Right hindlimb (tissue), 1 donor: ENCODE results near the gene SLC6A5.
A peak's percentile ranks its signal among the peaks of the same experiment; 100 is the strongest.
"Not testable (repeated sequence)": the region's sequence is repeated elsewhere in the genome, so short reads cannot be mapped to it uniquely, and the experiment has no call there.

Source experiments
- DNase-seq: peaks from one replicate; pipeline ENCODE4 v3.0.0-alpha.2; 2018

Gene SLC6A5

GRCh38 chr11:20599221-20600019, at the start of gene SLC6A5:
TSS of gene SLC6A5 (plus strand) at chr11:20599608. CDS start at chr11:20599673, 65 bp downstream.
- DNase-seq: peak; percentile 70

- DNase-seq: no peak
Measured at GRCh38 chr11:20551096-20551495, 48.3 kb upstream of the SLC6A5 start.

GRCh38 chr11:20555783-20556182, 43.6 kb upstream of the SLC6A5 start:
- no peak for DNase-seq

DNA sequence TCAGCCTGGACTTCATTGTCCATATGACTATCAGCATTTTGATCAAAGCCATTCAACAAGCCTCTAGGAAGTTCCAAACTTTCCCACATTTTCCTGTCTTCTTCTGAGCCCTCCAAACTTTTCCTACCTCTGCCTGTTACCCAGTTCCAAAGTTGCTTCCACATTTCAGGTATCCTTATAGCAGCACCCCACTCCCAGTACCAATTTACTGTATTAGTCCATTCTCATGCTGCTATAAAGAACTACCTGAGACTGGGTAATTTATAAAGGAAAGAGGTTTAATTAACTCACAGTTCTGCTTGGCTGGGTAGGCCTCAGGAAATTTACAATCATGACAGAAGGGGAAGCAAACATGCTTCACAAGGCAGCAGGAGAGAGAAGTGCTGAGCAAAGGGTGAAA, 43.0 kb upstream of the SLC6A5 start:
- DNase-seq: not testable (repeated sequence)

DNA sequence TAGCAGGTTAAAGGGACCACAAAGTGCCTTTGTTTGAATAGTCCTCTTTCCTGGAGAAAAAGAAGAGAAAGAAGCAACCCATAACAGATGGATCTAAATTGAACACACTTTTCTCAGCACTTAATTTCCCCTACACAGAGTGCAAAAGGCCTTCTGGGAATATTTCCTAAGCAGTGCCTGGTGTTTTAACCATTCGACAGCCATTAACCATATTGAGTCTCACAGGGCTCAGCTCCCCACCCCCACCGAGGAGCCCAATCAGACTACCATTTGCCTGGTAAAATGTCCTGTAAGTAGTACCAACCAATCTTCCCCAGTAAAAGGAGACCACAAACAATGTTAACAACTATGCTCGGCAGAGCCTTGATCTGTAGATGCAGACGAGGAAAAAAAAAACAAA, 40.7 kb upstream of the SLC6A5 start:
- no peak for DNase-seq

DNA sequence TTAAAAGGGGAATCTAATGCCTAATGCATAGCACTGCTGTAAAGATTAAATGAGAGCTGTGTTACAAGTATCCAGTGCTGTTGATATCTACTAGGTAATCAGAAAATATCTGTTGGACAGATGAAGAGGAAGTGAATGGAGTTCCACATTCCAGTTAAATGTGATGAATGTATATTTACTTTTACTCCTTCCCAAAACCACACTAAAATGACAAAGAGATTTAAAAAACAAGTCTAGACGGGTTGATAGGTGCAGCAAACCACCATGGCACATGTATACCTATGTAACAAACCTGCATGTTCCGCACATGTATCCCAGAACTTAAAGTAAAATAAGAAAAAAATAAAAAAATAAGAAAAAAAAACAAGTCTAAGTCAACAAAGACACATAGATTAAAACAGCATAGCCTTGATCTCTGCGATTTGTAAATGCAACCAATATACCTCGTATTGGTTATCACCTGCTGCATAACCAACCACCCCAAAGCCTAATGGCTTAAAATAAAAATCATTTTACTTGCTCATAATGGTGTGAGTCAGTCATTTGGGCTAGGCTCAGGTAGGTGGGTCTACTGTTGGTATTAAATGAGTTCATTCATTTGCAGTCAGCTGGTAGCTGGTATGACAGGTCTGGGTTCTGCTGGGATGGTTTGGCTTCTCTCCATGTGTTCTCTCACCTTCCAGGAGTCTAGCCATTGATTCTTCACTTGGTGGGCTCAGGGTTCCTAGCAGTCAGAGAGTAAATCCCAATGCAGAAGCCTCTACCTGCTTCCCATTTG, 39.7 kb upstream of the SLC6A5 start:
- no peak for DNase-seq

- DNase-seq: no peak
Measured at GRCh38 chr11:20561915-20562314, 37.5 kb upstream of the SLC6A5 start.

DNA sequence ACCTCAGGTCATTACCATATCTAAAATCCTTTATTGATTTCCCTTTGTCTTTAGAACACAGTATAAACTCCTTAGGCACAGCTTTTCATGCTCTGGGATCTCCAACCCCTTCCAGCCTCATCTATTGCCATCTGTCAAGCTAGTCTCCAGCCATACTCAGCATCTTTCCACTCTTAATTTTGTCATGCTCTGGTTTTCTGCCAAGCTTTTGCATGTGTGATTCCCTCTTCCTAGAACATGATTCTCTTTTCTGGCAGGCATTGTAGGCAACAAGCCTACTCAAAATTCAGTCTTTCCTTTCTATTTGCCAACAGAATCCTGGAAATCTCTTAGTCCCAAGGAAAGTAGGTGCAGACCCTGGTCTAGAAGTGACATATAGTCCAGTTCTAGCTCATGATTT, 35.5 kb upstream of the SLC6A5 start:
- no peak for DNase-seq

- DNase-seq: no peak
Measured at GRCh38 chr11:20564846-20565635, 34.4 kb upstream of the SLC6A5 start.

DNA sequence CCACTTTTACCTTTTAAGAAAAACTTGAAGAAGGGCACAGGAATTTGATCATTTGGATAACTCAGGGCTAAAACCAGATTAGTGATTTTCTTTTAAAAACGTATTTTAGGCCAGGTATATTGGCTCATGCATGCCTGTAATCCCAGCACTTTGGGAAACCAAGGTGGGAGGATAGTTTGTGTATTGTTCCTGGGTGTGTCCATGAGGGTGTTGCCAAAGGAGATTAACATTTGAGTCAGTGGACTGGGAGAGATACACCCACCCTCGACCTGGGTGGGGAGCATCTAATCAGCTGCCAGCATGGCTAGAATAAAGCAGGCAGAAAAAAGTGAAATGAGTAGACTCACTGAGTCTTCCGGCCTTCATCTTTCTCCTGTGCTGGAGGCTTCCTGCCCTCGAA, 33.3 kb upstream of the SLC6A5 start:
- not testable (repeated sequence) for DNase-seq

DNA sequence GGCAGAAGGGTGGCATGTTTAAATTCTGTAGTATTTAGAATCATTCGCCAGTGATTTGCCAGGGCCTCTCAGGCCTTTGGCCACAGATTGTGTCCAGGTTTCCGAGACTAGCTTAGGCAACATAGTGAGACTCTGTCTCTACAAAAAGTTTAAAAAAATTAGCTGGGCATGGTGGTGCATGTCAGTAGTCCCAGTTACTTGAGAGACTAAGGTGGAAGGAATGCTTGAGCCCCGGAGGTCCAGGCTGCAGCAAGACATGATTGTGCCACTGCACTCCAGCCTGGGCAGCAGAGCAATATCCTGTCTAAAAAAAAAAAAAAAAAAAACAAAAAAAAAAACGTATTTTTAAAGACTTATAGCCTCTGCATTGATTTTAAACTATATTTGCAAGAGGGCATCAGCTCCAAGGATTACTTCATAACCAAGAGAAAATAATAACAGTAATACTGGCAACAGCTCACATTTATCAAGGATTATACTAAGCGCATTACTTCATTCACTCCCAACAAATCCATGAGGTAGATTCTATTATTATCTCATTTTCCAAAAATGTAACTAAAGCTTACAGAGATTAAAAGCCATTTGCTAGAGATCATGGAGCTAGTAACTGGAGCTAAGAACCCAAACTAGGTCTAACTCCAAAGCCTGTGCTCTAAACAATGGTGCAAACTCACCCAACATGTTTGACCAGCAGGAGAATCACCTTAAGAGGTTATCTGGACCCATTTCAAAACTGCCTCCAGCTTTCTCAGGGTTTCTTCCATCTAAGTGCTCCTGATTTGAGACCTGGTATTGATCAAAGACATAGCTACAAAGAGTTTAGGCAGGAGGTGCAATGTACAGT, 32.6 kb upstream of the SLC6A5 start:
- DNase-seq: no peak

- not testable (repeated sequence) for DNase-seq
Measured at GRCh38 chr11:20579725-20580124, 19.7 kb upstream of the SLC6A5 start.

GRCh38 chr11:20583201-20583600, 16.2 kb upstream of the SLC6A5 start:
- no peak for DNase-seq

DNA sequence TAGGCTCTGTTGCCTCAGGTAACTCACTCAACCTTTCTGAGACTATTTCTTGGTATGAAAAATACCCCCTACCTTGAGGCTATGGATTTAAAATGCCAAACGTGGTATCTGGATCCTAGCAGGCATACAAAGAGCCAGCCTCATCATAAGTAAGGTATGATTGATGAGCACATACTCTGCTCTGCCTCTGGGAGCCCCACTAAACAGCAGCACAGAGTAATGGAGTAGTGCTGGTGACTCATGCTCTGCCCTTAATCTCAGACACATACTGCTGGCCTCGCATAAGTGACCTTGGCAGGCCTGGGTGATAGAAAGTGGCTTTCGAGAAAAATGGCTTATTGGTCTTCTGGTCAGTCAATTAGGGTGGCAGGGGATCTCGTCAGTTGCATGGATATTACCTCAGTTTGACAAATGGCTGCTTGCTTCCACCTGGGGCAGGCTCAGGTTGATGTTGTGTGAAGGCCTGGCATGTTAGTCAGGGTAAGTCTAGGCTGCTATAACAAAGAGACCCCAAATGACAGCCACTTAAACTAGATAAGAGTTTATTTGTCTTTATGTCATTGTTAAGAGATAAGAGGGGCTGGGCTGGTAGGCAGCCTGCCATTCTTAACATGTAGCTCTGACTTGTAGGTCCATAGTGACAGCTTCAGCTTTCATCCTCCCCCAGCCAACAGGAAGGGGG, 15.2 kb upstream of the SLC6A5 start:
- no peak for DNase-seq

DNA sequence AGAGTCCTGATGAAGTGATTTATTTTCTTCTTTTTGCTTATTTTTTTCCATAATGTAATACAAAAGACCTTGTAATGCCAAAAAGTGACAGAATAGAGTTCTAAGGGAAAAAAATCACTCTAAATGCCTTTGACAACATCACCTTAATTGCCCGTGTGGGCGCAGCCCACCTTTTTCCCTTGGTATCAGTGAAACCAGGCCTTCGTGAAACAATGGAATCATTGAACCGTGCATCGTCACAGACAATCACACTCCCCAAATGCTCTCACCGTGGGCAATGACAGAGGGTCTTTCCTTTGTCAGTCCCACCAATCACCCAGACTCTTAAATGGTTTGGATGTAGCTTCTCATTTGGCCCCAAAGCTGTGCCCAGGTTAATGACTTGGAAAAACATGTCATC, 9.6 kb upstream of the SLC6A5 start:
- no peak for DNase-seq

- no peak for DNase-seq
Measured at GRCh38 chr11:20590381-20590780, 9.0 kb upstream of the SLC6A5 start.

DNA sequence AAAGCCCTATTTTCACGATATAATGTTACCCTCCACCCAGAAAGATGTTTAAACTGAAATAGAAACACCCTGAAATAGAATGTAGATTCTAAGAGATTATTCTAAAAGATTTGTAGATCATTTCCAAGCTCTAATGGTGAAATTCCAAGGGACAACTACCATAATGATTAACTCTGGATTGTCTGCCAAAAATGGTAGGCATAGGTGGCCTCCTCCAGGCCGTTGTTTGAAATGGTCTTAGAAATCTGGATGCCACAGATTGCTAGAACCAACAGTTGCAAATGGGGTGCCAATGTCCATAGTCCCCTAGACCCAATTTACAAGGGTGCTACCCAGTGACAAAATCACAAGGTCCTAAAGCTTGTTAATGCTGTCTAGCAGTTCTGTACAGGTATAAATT, 6.7 kb upstream of the SLC6A5 start:
- DNase-seq: no peak

DNA sequence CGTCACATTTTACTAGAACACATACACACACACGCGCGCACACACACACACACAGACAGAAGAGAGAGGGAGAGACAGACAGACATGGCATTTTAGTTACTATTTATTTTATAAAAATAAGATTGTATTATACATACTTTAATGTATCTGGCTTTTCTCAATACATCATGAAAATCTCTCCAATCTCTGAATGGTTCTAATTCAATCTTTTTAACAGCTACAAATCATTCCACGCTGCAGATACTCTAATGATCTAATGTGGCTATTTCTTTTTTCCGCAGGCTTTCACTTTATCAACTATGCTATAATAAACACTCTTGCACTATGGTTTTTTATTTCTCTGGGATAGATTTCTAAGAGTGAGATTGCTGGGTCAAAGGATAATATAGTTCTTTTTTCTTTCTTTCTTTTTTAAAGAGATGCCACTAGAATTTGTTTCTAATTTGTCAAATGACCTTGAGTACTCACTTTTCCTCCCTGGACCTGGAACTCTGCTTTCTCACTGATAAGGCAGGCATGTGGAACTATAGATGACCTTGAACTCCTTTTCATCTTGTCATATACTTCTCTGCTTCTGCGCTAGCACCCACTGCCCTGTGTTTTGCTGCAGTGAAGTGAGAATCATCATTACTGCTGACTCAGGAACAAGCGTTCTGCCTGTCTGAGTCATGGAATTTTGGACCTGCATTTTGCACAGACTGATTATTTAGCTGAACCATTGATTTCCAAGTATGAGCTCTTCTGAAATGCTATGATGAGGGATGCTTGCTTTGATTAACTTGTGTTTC, 4.9 kb upstream of the SLC6A5 start:
- DNase-seq: no peak

- no peak for DNase-seq
Measured at GRCh38 chr11:20595101-20595500, 4.3 kb upstream of the SLC6A5 start.

GRCh38 chr11:20596205-20597153, 2.9 kb upstream of the SLC6A5 start:
- no peak for DNase-seq
